T-helper 1 cell treated with Interleukin-12 subunit alpha and Interleukin-12 subunit beta and Interleukin-4 antibody, amounts not matched to agents 30 ng/mL and 1 ng/mL, for 36 hours (primary cell): ENCODE data around the gene MTG1. TPM values are rescaled to one million over a fixed set of nuclear protein-coding genes. Genes with fewer than 3 reads are reported as not detected.
"Not testable (repeated sequence)": the region's sequence is repeated elsewhere in the genome, so short reads cannot be mapped to it uniquely, and the experiment has no call there.

Source experiments
- intact Hi-C: fragments of 100-400 bp; cut with micrococcal nuclease; formaldehyde crosslinking; loops from one replicate; pipeline ENCODE4 v1.15.1; 2024
- total RNA-seq: library from RNA; stranded (reverse); gene quantifications from 2 replicates; pipeline ENCODE4 v1.2.3, GENCODE V29; 2022

Gene MTG1
- total RNA-seq, 1 donor from 2014 or later, result 56.0 TPM

DNA sequence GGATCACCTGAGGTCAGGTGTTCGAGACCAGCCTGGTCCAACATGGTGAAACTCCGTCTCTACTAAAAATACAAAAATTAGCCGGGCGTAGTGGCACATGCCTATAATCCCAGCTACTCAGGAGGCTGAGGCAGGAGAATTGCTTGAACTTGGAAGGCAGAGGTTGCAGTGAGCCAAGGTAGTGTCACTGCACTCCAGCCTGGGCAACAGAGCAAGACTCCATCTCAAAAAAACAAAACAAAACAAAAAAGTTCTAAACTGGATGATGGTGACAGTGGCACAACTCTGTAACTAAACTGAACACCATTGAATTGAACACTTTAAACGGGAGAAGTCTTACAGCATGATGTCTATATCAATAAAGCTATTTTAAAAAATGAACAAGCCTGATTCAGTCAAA, 17.8 kb upstream of the MTG1 start:
- intact Hi-C loops, result loop anchor here (5.0 to 10.0 kb wide), 2 partner anchors 921 to 1044 kb away; partner anchors contain the start of gene LRRC27

DNA sequence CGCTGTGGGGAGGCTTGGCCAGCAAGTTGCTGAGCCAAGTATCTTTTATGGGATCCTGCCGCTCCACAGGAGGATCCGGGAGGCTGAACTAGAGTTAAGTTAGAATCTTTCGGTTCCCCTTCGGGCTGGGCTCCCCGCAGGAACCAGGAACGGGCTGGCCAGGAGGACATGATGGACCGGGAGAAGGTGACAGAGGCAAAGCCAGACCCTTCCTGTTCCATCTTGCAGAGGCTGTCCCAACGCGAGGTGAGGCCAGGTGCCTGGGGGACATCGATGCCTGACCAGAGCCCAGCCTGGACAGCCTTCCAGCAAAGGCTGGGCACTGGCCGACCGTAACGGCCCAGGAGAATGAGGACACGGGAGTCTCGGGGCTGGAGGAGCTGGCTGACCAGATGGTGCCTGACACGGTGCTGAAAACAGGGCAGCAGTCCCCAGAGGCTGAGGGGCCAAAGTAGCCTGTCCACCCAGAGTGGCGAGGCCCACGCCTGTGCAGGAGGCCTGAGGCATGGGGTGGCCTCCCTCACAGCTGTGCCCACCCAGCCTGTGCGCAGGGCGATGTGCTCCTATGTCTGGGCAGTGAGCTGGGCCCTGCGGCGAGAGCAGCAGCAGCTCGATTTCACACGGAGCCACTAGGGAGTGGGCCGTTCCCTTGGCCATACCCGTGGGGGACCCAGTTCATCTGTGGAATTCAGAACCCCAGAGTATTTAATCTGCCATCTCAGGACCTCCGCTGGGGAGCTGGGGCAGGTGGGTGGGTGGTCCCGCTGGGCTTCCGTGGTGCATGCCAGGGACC, 16.7 kb upstream of the MTG1 start:
- intact Hi-C loops, result loop anchor here (5.0 to 10.0 kb wide), 2 partner anchors 922 to 1045 kb away; partner anchors contain the start of gene LRRC27

DNA sequence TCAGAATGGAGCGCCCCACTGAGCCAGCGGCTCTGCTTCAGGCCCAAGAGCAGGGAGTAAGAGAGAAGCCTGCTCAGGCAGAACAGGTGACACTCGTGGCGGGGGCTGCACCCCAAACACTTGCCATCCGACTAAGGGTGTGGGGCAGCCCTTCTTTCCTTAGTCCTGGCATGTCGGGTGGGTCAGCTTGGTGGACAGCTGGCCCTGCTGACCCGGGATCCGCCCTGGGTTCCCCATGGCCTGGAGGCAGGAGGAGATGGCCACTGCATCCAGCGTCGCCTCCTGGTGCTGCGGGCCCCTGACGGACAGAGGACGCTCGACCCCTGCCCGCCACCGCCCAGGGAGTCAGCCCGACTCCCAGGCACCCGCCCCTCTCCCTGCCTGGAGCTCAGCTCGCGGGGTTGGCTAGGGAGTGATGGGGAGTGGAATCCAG, 16.1 kb upstream of the MTG1 start:
- intact Hi-C loops, result loop anchor here (1.0 to 10.0 kb wide), 6 partner anchors 20 to 1069 kb away; partner anchors contain the start of genes FUOM and LRRC27

DNA sequence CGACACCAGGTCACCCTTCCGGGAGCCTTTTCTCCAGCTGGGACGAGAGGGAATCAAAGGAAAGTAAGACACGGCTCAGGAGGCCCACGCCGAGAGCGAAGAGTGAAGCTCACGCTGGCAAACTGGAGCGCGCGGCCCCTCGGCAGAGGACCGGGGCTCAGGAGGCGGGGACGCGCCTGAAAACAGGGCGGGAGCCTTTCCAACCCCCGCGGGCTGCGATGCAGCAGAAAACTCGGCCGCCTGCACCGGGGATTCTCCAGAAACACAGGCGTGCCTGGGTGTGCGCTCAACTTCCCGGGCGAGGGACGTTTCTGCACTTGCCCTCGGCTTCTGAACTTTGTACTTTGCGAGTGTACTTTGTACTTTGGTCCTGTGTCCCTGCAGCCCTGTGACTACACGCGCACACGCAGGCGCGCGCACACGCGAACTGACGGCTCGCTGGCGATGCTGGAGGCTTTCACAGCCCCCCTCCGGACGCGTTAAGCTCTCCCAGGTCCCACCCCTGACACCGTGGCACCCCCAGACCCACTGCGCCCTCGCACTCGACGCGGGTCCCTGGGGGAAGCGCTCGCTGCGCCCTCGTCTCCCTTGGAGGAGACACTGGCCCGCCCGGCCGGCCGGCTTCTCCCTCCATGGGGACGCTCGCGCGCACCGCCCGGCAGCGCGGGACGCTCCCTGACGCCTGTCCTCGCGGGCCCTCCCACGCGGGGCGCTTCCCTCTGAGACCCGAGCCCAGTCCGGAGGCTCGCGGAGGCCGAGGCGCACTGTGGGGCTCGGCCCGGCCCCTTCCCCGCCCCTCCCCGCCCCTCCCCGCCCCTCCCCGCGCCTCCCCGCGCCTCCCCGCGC, 15.5 kb upstream of the MTG1 start:
- intact Hi-C loops, result loop anchor here (1.0 to 10.0 kb wide), 9 partner anchors 12 to 1070 kb away; partner anchors contain the start of genes FUOM, INPP5A, LRRC27 and MTG1

DNA sequence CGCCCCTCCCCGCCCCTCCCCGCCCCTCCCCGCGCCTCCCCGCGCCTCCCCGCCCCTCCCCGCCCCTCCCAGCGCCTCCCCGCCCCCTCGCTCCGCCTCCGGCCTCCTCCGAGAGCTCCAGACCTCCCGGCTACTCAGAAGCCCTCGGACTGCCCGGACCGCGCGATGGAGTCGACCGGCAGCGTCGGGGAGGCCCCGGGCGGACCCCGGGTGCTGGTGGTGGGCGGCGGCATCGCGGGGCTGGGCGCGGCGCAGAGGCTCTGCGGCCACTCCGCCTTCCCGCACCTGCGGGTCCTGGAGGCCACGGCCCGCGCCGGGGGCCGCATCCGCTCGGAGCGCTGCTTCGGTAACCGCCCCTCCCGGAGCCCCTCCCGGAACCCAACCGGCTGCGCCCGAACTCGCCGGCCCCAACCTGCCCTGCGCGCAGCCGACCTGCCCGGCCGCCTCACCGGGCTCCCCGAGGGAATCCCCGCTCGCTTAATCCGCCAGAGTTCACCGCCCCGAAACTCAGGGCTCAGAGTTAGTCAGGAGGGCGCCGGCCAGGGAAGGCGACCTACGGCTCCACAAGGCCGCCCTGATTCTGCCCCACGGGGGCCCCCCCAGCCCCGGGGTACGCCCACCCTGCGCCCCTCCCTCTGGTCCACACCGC, 14.7 kb upstream of the MTG1 start, which contains the start of gene PAOX:
TSS of gene PAOX (plus strand) at position 111 of the 649 bp plus-strand sequence. CDS start at position 166, 55 bp downstream.
- intact Hi-C loops, result loop anchor here (1.0 to 10.0 kb wide), 6 partner anchors 11 to 1070 kb away; partner anchors contain the start of genes INPP5A, LRRC27 and MTG1

DNA sequence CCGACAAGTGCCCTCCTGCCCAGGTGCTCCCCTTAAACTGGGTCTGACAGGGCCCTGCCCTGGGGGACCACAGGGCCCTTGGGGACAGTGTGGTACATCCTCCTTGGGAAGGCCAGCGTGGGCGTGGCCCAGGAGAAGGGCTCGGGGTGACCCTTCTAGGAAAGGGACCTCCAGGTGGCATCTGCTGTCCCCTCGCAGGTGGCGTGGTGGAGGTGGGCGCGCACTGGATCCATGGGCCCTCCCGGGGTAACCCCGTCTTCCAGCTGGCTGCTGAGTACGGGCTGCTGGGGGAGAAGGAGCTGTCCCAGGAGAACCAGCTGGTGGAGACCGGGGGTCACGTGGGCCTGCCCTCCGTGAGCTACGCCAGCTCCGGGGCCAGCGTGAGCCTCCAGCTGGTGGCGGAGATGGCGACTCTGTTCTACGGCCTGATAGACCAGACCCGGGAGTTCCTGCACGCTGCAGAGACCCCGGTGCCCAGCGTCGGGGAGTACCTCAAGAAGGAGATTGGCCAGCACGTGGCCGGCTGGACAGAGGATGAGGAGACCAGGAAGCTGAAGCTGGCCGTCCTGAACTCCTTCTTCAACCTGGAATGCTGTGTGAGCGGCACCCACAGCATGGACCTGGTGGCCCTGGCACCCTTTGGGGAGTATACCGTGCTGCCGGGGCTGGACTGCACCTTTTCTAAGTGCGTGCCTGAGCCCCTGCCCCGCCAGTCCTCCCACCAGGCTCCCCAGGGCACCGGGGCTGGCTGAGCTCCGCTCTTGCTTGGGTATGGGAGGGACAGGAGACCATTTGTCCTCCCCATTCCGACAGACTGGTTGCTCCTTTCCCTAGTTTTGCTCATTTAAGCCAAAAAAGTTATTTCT, 13.9 kb upstream of the MTG1 start:
- intact Hi-C loops, result loop anchor here (1.0 to 10.0 kb wide), 6 partner anchors 10 to 1071 kb away; partner anchors contain the start of genes INPP5A, LRRC27 and MTG1

DNA sequence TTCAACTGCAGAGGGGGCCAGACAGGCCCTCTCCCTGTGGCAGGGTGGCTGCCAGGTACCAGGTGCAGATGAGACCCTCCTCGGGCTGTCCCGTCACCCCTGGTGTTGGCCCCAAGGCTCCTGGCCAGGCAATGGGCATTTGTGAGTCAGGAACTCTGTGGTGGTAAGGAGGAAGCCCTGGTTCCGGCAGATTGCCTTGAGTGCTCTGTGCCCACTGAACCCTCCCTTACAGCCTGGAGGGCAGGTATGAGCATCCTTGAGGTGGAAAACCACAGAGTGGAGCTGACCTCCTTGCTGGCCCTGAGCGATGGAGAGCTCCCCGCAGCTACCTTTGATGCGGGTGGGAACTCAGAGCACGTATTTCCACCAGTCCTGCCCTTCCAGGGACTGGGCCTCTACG, 12.9 kb upstream of the MTG1 start:
- intact Hi-C loops, result no loop called here

DNA sequence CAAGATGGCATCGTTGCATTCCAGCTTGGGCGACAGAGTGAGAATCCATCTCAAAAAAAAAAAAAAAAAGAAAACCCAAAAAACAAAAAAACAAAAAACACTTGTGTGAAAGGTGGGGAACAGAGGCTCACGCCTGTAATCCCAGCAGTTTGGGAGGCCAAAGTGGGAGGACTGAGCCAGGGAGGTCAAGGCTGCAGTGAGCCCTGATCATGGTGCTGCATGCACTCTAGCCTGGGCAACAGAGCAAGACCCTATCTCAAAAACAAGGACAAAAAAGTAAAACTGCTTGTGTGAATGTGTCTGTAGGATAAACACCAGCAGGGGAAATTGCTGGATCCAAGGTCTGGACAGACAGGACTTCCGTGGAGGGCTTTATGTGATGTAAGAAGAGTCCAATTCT, 10.4 kb upstream of the MTG1 start:
- intact Hi-C loops, result no loop called here

DNA sequence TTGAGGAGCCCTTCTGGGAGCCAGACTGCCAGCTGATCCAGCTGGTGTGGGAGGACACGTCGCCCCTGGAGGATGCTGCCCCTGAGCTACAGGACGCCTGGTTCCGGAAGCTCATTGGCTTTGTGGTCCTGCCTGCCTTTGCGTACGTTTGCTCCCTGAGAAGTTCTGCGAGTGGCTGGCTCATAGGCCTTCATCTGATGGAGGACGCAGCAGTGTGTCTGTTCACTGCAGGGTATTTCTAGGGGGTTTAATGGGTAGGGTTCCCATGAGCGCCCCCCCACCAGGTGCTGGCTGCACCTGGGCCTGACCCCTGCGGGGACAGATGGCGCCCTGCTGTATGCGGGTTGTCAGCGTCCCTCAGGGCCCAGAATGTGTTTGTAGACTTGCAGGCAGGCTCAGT, 9.9 kb upstream of the MTG1 start:
- intact Hi-C loops, result no loop called here

DNA sequence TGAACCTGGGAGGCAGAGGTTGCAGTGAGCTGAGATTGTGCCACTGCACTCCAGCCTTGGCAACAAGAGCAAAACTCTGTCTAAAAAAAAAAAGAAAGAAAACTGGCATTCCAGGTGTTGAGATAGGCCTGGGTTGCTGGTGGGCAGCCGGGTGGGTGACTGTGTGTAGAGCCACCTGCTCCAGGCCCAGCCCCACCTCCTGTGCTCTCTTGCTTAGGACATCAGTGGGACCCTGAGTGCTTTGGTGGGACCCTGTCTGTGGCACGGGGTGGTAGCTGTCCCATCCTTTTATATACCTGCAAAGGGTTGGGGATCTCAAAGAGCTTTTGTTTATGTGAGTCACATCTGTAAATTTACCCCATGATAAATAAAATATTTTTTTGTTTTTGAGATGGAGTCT, 8.7 kb upstream of the MTG1 start:
- intact Hi-C loops, result no loop called here

DNA sequence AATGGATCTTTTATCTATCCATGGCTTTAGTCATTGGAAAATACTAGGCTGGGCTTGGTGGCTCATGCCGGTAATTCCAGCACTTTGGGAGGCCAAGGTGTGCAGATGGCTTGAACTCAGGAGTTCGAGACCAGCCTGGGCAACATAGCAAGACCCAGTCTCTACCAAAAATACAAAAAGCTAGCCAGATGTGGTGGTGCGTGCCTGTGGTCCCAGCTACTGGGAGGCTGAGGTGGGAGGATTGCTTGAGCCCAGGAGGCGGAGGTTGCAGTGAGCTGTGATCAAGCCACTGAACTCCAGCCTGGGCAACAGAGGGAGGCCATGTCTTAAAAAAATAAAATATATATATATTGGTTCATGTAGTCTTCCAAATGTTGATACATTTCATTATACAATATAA, 7.0 kb upstream of the MTG1 start:
- intact Hi-C loops, result not testable (repeated sequence)

DNA sequence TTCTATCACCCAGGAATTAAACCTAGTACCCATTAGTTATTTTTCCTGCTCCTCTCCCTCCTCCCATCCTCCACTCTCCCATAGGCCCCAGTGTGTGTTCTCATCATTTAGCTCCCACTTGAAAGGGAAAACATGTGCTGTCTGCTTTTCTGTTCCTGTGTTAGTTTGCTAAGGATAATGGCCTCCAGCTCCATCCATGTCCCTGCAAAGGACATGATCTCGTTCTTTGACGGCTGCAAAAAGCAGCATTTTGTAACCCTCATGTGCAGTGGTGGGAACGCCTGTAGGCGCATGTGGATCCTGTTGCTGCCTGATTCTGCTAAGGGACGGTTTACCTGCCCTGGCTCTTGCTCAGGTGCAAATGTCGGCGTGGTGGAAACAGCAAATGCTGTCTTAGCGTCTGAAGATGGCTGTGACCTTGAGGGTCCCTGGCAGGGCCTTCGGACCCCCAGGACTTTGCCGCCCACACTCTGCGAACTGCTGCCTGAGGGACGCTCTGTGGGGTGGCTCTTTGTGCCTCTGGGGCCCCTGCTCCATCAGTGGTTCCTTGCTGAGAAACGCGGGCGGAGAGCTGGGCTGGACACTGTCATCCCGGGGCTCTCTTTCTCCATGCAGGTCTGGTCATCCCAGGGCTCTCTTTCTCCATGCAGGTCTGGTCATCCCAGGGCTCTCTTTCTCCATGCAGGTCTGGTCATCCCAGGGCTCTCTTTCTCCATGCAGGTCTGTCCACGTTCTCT, 5.6 kb upstream of the MTG1 start:
- intact Hi-C loops, result no loop called here

DNA sequence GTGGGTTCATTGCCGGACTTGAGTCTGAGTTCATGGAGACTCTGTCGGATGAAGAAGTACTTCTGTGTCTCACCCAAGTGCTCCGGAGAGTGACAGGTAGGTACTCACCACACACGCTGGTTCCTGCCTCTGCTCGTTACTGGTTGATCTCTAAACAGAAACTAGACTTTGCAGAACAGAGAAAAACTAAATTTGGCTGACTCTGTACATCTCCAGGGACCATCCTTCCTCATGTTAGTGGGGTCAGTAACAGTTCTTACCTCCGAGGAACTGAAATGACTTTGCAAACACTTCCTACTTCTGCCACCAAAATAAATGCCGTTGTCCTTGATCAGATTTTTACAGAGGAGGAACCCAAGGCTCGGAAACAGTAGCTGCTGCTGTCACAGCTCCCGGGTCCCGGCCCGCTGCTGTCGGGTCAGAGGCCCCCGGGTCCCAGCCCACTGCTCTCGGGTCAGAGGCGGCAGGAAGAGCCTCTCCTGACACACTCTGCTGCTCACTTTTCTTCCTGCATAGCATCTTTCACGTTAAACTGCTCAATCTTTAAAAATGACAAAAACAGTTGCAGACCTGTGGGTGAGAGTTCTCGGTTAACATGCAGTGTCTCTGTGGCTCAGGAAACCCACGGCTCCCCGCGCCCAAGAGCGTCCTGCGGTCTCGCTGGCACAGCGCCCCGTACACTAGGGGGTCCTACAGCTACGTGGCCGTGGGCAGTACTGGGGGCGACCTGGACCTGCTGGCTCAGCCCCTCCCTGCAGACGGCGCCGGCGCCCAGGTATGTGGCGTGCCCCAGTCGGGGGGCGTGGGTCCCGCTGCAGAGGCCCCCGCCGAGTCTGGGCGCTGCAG, 4.8 kb upstream of the MTG1 start:
- intact Hi-C loops, result no loop called here

DNA sequence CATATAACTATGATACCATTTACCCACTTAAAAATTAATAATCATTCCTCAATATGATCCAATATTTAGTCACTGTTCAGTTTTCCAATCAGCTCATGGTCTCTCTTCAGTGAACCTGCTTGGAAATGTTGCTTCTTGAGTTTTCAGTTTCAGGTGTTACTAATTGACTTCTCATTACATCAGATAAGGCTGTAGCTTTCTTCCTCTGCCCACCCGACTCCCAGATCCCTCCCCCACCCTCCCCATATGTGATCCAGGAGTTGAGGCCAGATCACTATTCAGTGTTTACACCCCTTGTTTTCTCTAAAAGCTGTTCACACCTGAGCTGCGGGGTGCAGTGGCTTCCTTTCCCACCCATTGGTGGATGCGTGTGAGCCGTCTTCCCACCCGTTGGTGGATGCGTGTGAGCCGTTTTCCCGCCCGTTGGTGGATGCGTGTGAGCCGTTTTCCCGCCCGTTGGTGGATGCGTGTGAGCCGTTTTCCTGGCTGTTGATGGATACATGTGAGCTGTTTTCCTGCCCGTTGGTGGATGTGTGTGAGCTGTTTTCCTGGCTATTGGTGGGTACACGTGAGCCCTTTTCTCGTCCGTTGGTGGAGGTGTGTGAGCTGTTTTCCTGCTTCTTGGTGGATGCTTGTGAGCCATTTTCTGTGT, 3.2 kb upstream of the MTG1 start:
- intact Hi-C loops, result loop anchor here (1.0 to 5.0 kb wide), 6 partner anchors 11 to 1058 kb away; partner anchors contain the start of genes ECHS1, FUOM, LRRC27 and PAOX

DNA sequence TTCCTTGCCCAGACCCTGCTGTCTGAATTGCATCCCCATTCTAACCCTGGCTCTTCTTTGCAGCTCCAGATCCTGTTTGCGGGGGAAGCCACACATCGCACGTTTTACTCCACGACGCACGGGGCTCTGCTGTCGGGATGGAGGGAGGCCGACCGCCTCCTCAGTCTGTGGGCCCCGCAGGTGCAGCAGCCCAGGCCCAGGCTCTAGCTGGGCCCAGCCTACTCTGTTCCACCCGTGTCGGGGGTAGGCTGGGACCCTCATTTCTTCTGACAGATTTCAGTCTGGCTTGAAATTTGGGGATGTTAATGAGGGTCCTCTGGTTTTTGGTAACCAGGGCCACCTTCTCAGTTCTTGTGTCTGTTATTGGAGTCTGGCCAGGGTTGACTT, 2.7 kb upstream of the MTG1 start:
- intact Hi-C loops, result loop anchor here (5.0 kb wide), 1 partner anchor 1059 kb away; the partner anchor contains the start of gene LRRC27

DNA sequence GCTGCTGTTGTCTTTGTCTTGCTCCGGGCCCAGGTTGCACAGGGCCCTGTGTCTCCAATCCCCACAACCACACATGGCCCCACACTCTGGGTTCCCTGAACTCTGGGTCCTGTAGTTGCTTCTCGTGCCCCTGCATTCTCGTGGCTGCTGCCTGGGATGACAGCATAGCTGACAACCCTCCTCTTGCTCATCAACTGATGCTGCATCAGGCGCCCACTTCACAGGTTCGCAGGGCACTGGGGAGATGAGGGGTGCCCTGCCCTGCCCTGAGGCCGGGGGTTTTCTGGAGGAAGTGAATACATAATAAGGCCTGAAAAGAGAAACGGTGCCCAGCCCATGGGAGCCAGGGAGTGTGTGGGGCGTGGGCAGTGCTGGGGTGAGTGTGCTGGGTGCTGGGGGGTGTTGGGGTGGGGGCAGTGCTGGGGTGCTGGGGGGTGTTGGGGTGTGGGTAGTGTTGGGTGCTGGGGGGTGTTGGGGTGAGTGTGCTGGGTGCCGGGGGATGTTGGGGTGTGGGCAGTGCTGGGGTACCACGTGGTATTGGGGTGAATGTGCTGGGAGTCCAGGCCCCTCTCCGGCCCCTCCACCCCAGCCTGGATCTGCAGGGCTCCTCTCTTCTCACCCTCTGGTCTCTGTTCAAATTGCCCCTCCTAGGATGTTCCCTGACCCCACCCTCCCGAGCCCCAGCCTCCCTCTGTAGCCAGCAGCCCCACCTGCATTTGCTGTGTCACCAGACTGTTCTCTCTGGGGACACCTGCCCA, 2.0 kb upstream of the MTG1 start:
- intact Hi-C loops, result loop anchor here (5.0 kb wide), 1 partner anchor 1060 kb away; the partner anchor contains the start of gene LRRC27
